CD4-positive, alpha-beta T cell (primary cell): ENCODE measurements around the gene SKIC3. TPM values are rescaled to one million over a fixed set of nuclear protein-coding genes. Genes with fewer than 3 reads are reported as not detected.

Experiments used
- ATAC-seq: fragments of 200-7000 bp; cut with Tn5 transposase; one replicate; pipeline ENCODE4 v1.10.0; 2022; ENCODE audit warnings: mild to moderate bottlenecking; ENCODE audit not compliant: poor library complexity
- CTCF ChIA-PET: fragments of 350-600 bp; sonication (Branson Sonifier 250); formaldehyde crosslinking; loops from one replicate; lab custom pipeline; 2021; ENCODE audit warnings: antibody characterized with exemption, inconsistent platforms; lab: Charles Lee
- POLR2A ChIA-PET: fragments of 350-600 bp; sonication (Branson Sonifier 250); formaldehyde crosslinking; loops from one replicate; lab custom pipeline; 2021; ENCODE audit warnings: antibody characterized with exemption, inconsistent platforms; lab: Charles Lee
- DNase-seq, 14 experiments: peaks; one replicate each; pipeline ENCODE4 v3.0.0-alpha.2; 2013 to 2020; ENCODE audit warnings: mixed read lengths in 2 of 14
- H3K27ac ChIP-seq, 2 donors: one replicate each; pipeline versions ENCODE4 v1.5.1 to v1.7.0; 2013; ENCODE audit warnings: low read length in 2 of 2, low read depth in 1 of 2, mild to moderate bottlenecking in 1 of 2
- H3K27me3 ChIP-seq, 2 experiments: 1 replicate in 1 of 2; 2 replicates in 1 of 2; pipeline versions ENCODE4 v1.6.1 to v1.7.0; 2013; ENCODE audit warnings: low read length in 2 of 2, control low read depth in 1 of 2, mild to moderate bottlenecking in 1 of 2, moderate library complexity in 1 of 2; ENCODE audit not compliant: insufficient read depth in 2 of 2, control insufficient read depth in 1 of 2
- H3K36me3 ChIP-seq: one replicate; pipeline ENCODE4 v1.6.1; 2013; ENCODE audit warnings: low read length, control low read depth; ENCODE audit not compliant: insufficient read depth
- H3K4me1 ChIP-seq: one replicate; pipeline ENCODE4 v1.6.1; 2013; ENCODE audit warnings: low read length, control low read depth; ENCODE audit not compliant: insufficient read depth
- H3K4me3 ChIP-seq: one replicate; pipeline ENCODE4 v1.5.1; 2013; ENCODE audit warnings: mild to moderate bottlenecking, low read length, moderate library complexity
- H3K9me3 ChIP-seq, 2 experiments: 1 replicate in 1 of 2; 2 replicates in 1 of 2; pipeline versions ENCODE4 v1.6.1 to v1.7.0; 2013; ENCODE audit warnings: low read length in 2 of 2, mild to moderate bottlenecking in 2 of 2, control low read depth in 1 of 2, moderate library complexity in 1 of 2; ENCODE audit not compliant: control insufficient read depth in 1 of 2, insufficient read depth in 1 of 2
- H3K27ac Mint-ChIP-seq: one replicate; pipeline ENCODE4 v1.8.0; 2020; ENCODE audit warnings: mixed read lengths
- H3K27me3 Mint-ChIP-seq: one replicate; pipeline ENCODE4 v1.8.0; 2021; ENCODE audit warnings: mixed read lengths
- H3K36me3 Mint-ChIP-seq: one replicate; pipeline ENCODE4 v1.8.0; 2021; ENCODE audit warnings: low read depth, mixed read lengths
- H3K4me1 Mint-ChIP-seq: one replicate; pipeline ENCODE4 v1.8.0; 2021; ENCODE audit warnings: low read depth, mixed read lengths
- H3K4me3 Mint-ChIP-seq: one replicate; pipeline ENCODE4 v1.8.0; 2020; ENCODE audit warnings: mild to moderate bottlenecking, mixed read lengths
- H3K9me3 Mint-ChIP-seq: one replicate; pipeline ENCODE4 v1.8.0; 2020; ENCODE audit warnings: mixed read lengths
- intact Hi-C, 2 experiments: fragments of 100-400 bp; cut with DNase I in 1 of 2; cut with micrococcal nuclease in 1 of 2; formaldehyde crosslinking; loops; one replicate each; pipeline versions ENCODE4 v1.15.1 to v1.9.0; 2023 to 2025; cut with DNase I, micrococcal nuclease
- total RNA-seq, 174 experiments: library from RNA in 2 of 174; stranded (reverse) in 2 of 174; gene quantifications; one replicate each; pipeline ENCODE4 v1.2.3 and lab custom pipeline; 2021 to 2026
- TF ChIP-seq, protein P1 (sequence below): fragments of 200-600 bp; IDR thresholded peaks from one replicate; pipeline ENCODE4 v1.8.0; 2022; ENCODE audit warnings: antibody characterized with exemption, mild to moderate bottlenecking

SKIC3 gene
- total RNA-seq, 2 experiments from 2014 or later = 63.8 to 65.2 TPM

DNA sequence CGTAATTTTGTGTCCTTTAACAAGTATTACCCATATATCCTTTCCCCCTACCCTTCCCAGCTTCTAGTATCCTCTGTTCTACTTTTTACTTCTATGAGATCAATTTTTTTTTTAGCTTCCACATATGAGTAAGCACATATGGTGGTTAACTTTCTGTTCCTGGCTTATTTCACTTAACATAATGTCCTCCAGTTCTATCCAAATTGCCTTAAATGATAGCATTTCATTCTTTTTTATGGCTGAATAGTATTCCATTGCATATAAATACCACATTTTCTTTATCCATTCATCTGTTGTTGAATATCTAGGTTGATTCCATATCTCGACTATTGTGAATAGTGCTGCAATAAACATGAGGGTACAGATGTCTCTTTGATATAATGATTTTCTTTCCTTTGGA lies 36.4 kb downstream of the SKIC3 start:
- intact Hi-C loops = no loop called here
- H3K4me1 ChIP-seq = no peaks in the 10 kb centered on the region
- H3K27ac ChIP-seq = no peak overlapping the region
- H3K36me3 Mint-ChIP-seq = peaks cover 93% of the 10 kb centered on the region
- no peaks in the 10 kb centered on the region for H3K27me3 Mint-ChIP-seq
- POLR2A ChIA-PET = no interaction called here
- H3K27me3 ChIP-seq = no peaks in the 10 kb centered on the region
- ATAC-seq (no peak), DNase-seq (no peak)
- TF ChIP-seq, protein P1, sequence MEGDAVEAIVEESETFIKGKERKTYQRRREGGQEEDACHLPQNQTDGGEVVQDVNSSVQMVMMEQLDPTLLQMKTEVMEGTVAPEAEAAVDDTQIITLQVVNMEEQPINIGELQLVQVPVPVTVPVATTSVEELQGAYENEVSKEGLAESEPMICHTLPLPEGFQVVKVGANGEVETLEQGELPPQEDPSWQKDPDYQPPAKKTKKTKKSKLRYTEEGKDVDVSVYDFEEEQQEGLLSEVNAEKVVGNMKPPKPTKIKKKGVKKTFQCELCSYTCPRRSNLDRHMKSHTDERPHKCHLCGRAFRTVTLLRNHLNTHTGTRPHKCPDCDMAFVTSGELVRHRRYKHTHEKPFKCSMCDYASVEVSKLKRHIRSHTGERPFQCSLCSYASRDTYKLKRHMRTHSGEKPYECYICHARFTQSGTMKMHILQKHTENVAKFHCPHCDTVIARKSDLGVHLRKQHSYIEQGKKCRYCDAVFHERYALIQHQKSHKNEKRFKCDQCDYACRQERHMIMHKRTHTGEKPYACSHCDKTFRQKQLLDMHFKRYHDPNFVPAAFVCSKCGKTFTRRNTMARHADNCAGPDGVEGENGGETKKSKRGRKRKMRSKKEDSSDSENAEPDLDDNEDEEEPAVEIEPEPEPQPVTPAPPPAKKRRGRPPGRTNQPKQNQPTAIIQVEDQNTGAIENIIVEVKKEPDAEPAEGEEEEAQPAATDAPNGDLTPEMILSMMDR = no peak
- no peak overlapping the region for H3K27ac Mint-ChIP-seq
- H3K4me3 ChIP-seq = no peak overlapping the region
- H3K4me1 Mint-ChIP-seq = no peaks in the 10 kb centered on the region
- H3K9me3 Mint-ChIP-seq = no peaks in the 10 kb centered on the region
- CTCF ChIA-PET = no interaction called here
- H3K9me3 ChIP-seq = no peaks in the 10 kb centered on the region
- no peak overlapping the region for H3K4me3 Mint-ChIP-seq
- H3K36me3 ChIP-seq = peaks cover 81% of the 10 kb centered on the region

DNA sequence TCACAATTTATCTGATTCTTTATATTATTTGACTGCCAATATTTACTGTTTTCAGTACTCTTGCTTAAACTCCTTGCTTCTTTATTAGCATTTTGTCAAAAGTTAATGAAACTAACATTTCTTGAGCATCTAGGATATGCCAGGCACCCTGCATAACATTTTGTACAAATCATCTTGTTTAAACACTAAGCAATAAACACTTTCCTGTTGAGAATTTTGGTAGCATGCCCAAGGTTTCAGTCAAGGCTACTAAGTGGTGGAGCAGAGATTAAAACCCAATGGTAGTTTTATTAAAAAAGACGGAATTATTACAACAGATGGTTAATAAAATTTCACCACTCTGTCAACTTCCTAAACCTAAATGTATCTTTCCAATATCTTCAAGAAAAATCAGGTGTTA lies 43.2 kb downstream of the SKIC3 start:
- Histone ChIP-seq H3K36me3 (peaks cover 94% of the 10 kb centered on the region), H3K4me1 (no peaks in the 10 kb centered on the region), H3K4me3 (no peak overlapping the region), H3K9me3 (no peaks in the 10 kb centered on the region), H3K27me3 (no peaks in the 10 kb centered on the region), H3K27ac (no peak overlapping the region)
- ChIA-PET CTCF (no interaction called here), POLR2A (no interaction called here)
- TF ChIP-seq, protein P1 = no peak
- H3K27ac Mint-ChIP-seq = no peak overlapping the region
- no peak overlapping the region for H3K4me3 Mint-ChIP-seq
- H3K4me1 Mint-ChIP-seq = no peaks in the 10 kb centered on the region
- H3K27me3 Mint-ChIP-seq = no peaks in the 10 kb centered on the region
- no peak for DNase-seq
- intact Hi-C loops = no loop called here
- no peak for ATAC-seq
- H3K9me3 Mint-ChIP-seq = no peaks in the 10 kb centered on the region
- peaks cover 94% of the 10 kb centered on the region for H3K36me3 Mint-ChIP-seq

DNA sequence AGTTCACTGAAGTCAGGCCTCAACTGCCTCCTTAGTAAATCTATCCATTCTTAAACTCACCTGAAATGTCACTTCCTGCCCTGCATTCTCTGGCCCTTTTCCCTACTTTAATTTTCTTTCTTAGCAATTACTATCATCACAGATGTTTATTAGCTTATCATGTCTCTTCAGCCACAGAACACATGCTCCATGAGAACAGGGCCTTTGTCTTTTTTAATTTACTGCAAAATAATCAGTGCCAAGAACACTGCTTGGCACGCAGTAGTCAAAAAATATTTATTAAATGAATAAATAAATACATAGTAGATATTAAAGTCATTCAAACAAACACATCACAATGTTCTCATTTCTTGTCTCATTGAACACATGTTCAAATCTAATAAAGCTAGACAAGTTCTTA lies 46.2 kb downstream of the SKIC3 start:
- H3K27ac ChIP-seq = no peak overlapping the region
- H3K4me1 ChIP-seq = no peaks in the 10 kb centered on the region
- ATAC-seq (no peak), DNase-seq (no peak)
- intact Hi-C loops = no loop called here
- Mint-ChIP-seq H3K27me3 (no peaks in the 10 kb centered on the region), H3K4me1 (no peaks in the 10 kb centered on the region), H3K4me3 (no peak overlapping the region), H3K9me3 (no peaks in the 10 kb centered on the region), H3K36me3 (peaks cover 88% of the 10 kb centered on the region), H3K27ac (no peak overlapping the region)
- TF ChIP-seq, protein P1 = no peak
- POLR2A ChIA-PET = no interaction called here
- H3K9me3 ChIP-seq = no peaks in the 10 kb centered on the region
- peaks cover 76% of the 10 kb centered on the region for H3K36me3 ChIP-seq
- no peak overlapping the region for H3K4me3 ChIP-seq
- CTCF ChIA-PET = no interaction called here
- H3K27me3 ChIP-seq = no peaks in the 10 kb centered on the region

Other genes starting within 250 kb of the SKIC3 start
- not detected for gene FAM81B, start 163.6 kb downstream of the SKIC3 start, total RNA-seq
- gene ARSK, start 124 bp upstream of the SKIC3 start, total RNA-seq = 1 to 10 TPM; 2.2 to 2.7 TPM
- gene GPR150, start 65.1 kb upstream of the SKIC3 start, total RNA-seq = under 1 TPM; 0.60 to 0.75 TPM
- gene RFESD, start 91.8 kb upstream of the SKIC3 start, total RNA-seq = 1 to 10 TPM; 1.3 to 1.5 TPM
- gene SPATA9, start 128.0 kb upstream of the SKIC3 start, total RNA-seq = not detected
- gene RHOBTB3, start 176.4 kb upstream of the SKIC3 start, total RNA-seq = 1 to 10 TPM; 3.8 to 4.3 TPM